Panc1 (cell line): ENCODE results near the gene ABLIM2. TPM values are rescaled to one million over a fixed set of nuclear protein-coding genes. Genes with fewer than 3 reads are reported as not detected.

Experiments used
- ATAC-seq: fragments of 200-7000 bp; cut with Tn5 transposase; 2 replicates; pipeline ENCODE4 v1.9.1; 2020; ENCODE audit warnings: mild to moderate bottlenecking, moderate library complexity
- BruUV-seq: library from RNA; stranded (reverse); fragments of 400-500 nt; replicated peaks from 2 replicates; lab custom pipeline; 2021; lab: Mats Ljungman, UMichigan
- CTCF ChIA-PET: fragments of 300-600 bp; sonication (Branson Sonifier 250); formaldehyde crosslinking; loops from one replicate; lab custom pipeline; 2022; ENCODE audit warnings: antibody characterized with exemption; lab: Charles Lee
- POLR2A ChIA-PET: fragments of 300-600 bp; sonication (Branson Sonifier 250); formaldehyde crosslinking; loops from one replicate; lab custom pipeline; 2022; ENCODE audit warnings: antibody characterized with exemption; lab: Charles Lee
- DNase-seq: peaks from one replicate; pipeline ENCODE4 v3.0.0-alpha.2; 2010; ENCODE audit warnings: low read depth, low spot score
- H3K27ac ChIP-seq: 2 replicates; pipeline ENCODE4 v1.5.1; 2011; ENCODE audit warnings: mild to moderate bottlenecking, low read length, inconsistent platforms
- H3K27me3 ChIP-seq: fragments of 200-500 bp; sonication (Bioruptor generic); 2 replicates; pipeline ENCODE4 v1.6.0; 2014; ENCODE audit warnings: low read length, inconsistent platforms; ENCODE audit not compliant: control insufficient read depth, insufficient read depth
- H3K36me3 ChIP-seq: fragments of 200-500 bp; sonication (Bioruptor generic); 2 replicates; pipeline ENCODE4 v1.5.1; 2014; ENCODE audit warnings: inconsistent platforms, mild to moderate bottlenecking, low read length, moderate library complexity; ENCODE audit not compliant: control insufficient read depth, insufficient read depth
- H3K4me1 ChIP-seq: 2 replicates; pipeline ENCODE4 v1.5.1; 2011; ENCODE audit warnings: inconsistent platforms, mild to moderate bottlenecking, low read length, moderate library complexity; ENCODE audit not compliant: control insufficient read depth, insufficient read depth
- H3K4me3 ChIP-seq, 2 experiments: 2 replicates each; pipeline ENCODE4 v1.5.1; 2011 to 2012; ENCODE audit warnings: low read depth in 2 of 2, low read length in 2 of 2, mild to moderate bottlenecking in 2 of 2, inconsistent platforms in 1 of 2, moderate library complexity in 1 of 2
- H3K9me3 ChIP-seq: fragments of 200-500 bp; sonication (Bioruptor generic); 2 replicates; pipeline ENCODE4 v1.5.1; 2014; ENCODE audit warnings: low read depth, mild to moderate bottlenecking, inconsistent platforms, low read length, moderate library complexity; ENCODE audit not compliant: control insufficient read depth, insufficient read depth
- CTCF ChIP-seq: fragments of 450-650 bp; IDR thresholded peaks from 2 replicates; pipeline ENCODE4 v1.5.1; 2017; ENCODE audit warnings: mild to moderate bottlenecking
- POLR2AphosphoS5 ChIP-seq: IDR thresholded peaks from 2 replicates; pipeline ENCODE4 v1.6.1; 2012; ENCODE audit warnings: mild to moderate bottlenecking, low read depth, low read length, moderate library complexity
- REST ChIP-seq, 2 experiments: IDR thresholded peaks; 2 replicates each; pipeline ENCODE4 v1.6.1; 2011 to 2012; ENCODE audit warnings: low read depth in 2 of 2, control low read depth in 1 of 2, low read length in 1 of 2, mild to moderate bottlenecking in 1 of 2, moderate library complexity in 1 of 2; ENCODE audit not compliant: insufficient read depth in 1 of 2
- SIN3A ChIP-seq: IDR thresholded peaks from 2 replicates; pipeline ENCODE4 v1.6.1; 2012; ENCODE audit warnings: low read depth, mild to moderate bottlenecking, low read length, moderate library complexity, borderline replicate concordance; ENCODE audit not compliant: insufficient read depth
- TCF7L2 ChIP-seq: IDR thresholded peaks from 2 replicates; pipeline ENCODE4 v1.6.1; 2011; ENCODE audit warnings: mild to moderate bottlenecking, low read depth, low read length, inconsistent platforms
- in situ Hi-C: cut with HindIII; loops from 2 replicates; pipeline ENCODE4 v1.10.0; 2016; ENCODE audit warnings: low sequenced_read_pairs, low pct_unique_long_range_greater_than_20kb
- intact Hi-C: fragments of 100-400 bp; cut with micrococcal nuclease; formaldehyde crosslinking; loops from one replicate; pipeline ENCODE4 v1.10.0; 2022; ENCODE audit not compliant: unreplicated experiment
- total RNA-seq: library from RNA; stranded (reverse); gene quantifications from one replicate; pipeline ENCODE4 v1.2.1, GENCODE V29; 2021; ENCODE audit not compliant: unreplicated experiment

ABLIM2 gene
- total RNA-seq, 1 experiment from 2014 or later = 0.64 TPM

- CTCF ChIA-PET = no interaction called here
- in situ Hi-C loops (no loop called here), intact Hi-C loops (no loop called here)
- no TSS peak for BruUV-seq
- DNase-seq (no peak), ATAC-seq (no peak)
- no peaks in the 10 kb centered on the region for H3K36me3 ChIP-seq
- no peaks in the 10 kb centered on the region for H3K9me3 ChIP-seq
- no peak overlapping the region for H3K27ac ChIP-seq
- TF ChIP-seq POLR2AphosphoS5 (no peak), CTCF (no peak)
- no peaks in the 10 kb centered on the region for H3K27me3 ChIP-seq
- no peak overlapping the region for H3K4me3 ChIP-seq
- no peaks in the 10 kb centered on the region for H3K4me1 ChIP-seq
- POLR2A ChIA-PET = no interaction called here
Measured at GRCh38 chr4:8121292-8122015, 37.2 kb downstream of the ABLIM2 start.

GRCh38 chr4:8120501-8120900, 38.1 kb downstream of the ABLIM2 start:
- POLR2A ChIA-PET = no interaction called here
- in situ Hi-C loops (no loop called here), intact Hi-C loops (no loop called here)
- Histone ChIP-seq H3K9me3 (no peaks in the 10 kb centered on the region), H3K4me3 (no peak overlapping the region), H3K27me3 (no peaks in the 10 kb centered on the region), H3K4me1 (no peaks in the 10 kb centered on the region), H3K27ac (no peak overlapping the region), H3K36me3 (no peaks in the 10 kb centered on the region)
- BruUV-seq = no TSS peak
- CTCF ChIA-PET = no interaction called here
- DNase-seq (no peak), ATAC-seq (no peak)
- no peak for TF ChIP-seq POLR2AphosphoS5
- TF ChIP-seq SIN3A = no peak
- no peak for TF ChIP-seq TCF7L2
- no peak for TF ChIP-seq REST (IDR thresholded peaks at IDR 0.05; ENCODE audit: insufficient read depth in 1 of 2, low read depth in 2 of 2, low read length in 1 of 2)
- no peak for TF ChIP-seq CTCF
